HG03558 (cell line): ENCODE results near the gene LMF1.

ENCODE experiments used
- ATAC-seq: cut with Tn5 transposase; IDR thresholded peaks from one replicate; pipeline ENCODE4 v1.9.1; 2021; ENCODE audit warnings: moderate number of reproducible peaks; ENCODE audit not compliant: unreplicated experiment; ENCODE audit errors: extremely low read depth

The LMF1 gene

GRCh38 chr16:970766-971581 lies at the start of gene LMF1:
LMF1 (minus strand) TSS chr16:970984; CDS start chr16:970980, 4 bp downstream.
- no peak for ATAC-seq

GRCh38 chr16:1020091-1020399 lies 49.3 kb upstream of the LMF1 start:
- ATAC-seq, result no peak

- no peak for ATAC-seq
Observed at GRCh38 chr16:1019231-1020090, 48.7 kb upstream of the LMF1 start.

GRCh38 chr16:1018447-1019198 lies 47.8 kb upstream of the LMF1 start:
- no peak for ATAC-seq

GRCh38 chr16:1014771-1015495 lies 44.1 kb upstream of the LMF1 start:
- ATAC-seq, result no peak

- ATAC-seq, result no peak
Observed at GRCh38 chr16:1014221-1014620, 43.4 kb upstream of the LMF1 start.

GRCh38 chr16:1013593-1013900 lies 42.8 kb upstream of the LMF1 start:
- ATAC-seq, result no peak

- no peak for ATAC-seq
Observed at GRCh38 chr16:1012722-1013592, 42.2 kb upstream of the LMF1 start.

GRCh38 chr16:1012135-1012534 lies 41.4 kb upstream of the LMF1 start:
- ATAC-seq, result no peak

- no peak for ATAC-seq
Observed at GRCh38 chr16:1011316-1012082, 40.7 kb upstream of the LMF1 start.

- ATAC-seq, result no peak
Observed at GRCh38 chr16:1010815-1011214, 40.0 kb upstream of the LMF1 start.

GRCh38 chr16:1010251-1010650 lies 39.5 kb upstream of the LMF1 start:
- no peak for ATAC-seq

GRCh38 chr16:1009358-1010150 lies 38.8 kb upstream of the LMF1 start:
- ATAC-seq, result no peak

GRCh38 chr16:1008085-1008484 lies 37.3 kb upstream of the LMF1 start:
- no peak for ATAC-seq

GRCh38 chr16:1007284-1007850 lies 36.6 kb upstream of the LMF1 start:
- no peak for ATAC-seq

GRCh38 chr16:1006781-1007180 lies 36.0 kb upstream of the LMF1 start:
- no peak for ATAC-seq

- ATAC-seq, result no peak
Observed at GRCh38 chr16:1005286-1005685, 34.5 kb upstream of the LMF1 start.
